DMS53 (cell line): ENCODE measurements around the gene SF3A2.
A peak's percentile ranks its signal among the peaks of the same experiment; 100 is the strongest.

Experiments used
- DNase-seq: peaks from one replicate; lab custom pipeline; 2025; lab: John Stamatoyannopoulos, UW

The SF3A2 gene

DNA sequence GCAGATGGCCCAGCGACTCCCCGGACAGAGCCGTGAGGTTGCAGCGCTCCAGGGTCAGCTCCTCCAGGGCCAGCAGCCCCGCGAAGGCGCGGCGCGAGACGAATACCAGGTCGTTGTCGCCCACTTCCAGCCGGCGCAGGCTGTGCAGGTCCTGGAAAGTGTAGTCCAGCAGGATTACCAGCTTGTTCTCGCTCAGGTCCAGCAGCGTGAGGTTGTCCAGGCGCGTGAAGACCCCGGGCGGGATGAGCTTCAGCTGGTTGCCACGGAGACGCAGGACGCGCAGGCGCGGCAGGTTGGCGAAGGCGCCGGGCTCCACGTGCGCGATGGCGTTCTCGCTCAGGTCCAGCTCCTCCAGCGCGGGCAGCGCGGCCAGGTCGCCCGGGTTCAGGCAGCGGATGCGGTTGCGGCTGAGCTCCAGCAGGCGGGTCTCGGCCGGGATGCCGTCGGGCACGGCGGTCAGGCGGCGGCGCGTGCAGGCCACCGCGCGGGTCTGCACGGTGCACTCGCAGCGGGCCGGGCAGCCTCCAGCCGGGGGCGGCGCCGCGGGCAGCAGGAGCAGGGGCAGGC is 54.6 kb downstream of the SF3A2 start:
- DNase-seq, result peak; percentile 87

GRCh38 chr19:2294687-2295335 is 58.2 kb downstream of the SF3A2 start:
- no peak for DNase-seq

DNA sequence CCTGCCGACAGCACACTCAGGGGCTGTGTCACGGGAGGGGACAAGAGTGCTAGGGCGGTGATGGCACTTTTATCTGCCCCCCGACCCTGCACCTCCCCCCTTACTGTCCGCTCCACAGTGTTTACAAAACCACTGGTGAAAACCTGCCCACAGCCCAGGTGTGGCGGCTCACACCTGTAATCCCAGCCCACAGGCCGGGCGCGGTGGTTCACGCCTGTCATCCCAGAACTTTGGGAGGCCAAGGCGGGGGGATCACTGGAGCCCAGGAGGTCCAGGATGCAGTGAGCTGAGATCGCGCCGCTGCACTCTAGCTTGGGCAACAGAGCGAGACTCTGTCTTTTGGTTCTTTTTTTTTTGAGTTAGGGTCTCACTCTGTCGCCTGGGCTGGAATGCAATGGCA is 59.5 kb downstream of the SF3A2 start:
- no peak for DNase-seq
